Activated T-cell treated with anti-CD3 and anti-CD28 coated beads, Interleukin-2, amount 50 U/mL, for 24 hours (primary cell): ENCODE data around the gene HIPK3.

ENCODE experiments used
- DNase-seq: peaks from one replicate; pipeline ENCODE4 v3.0.0-alpha.2; 2020
- H3K27ac Mint-ChIP-seq: 2 replicates; pipeline ENCODE4 v1.8.0; 2020; ENCODE audit warnings: mild to moderate bottlenecking, mixed read lengths
- H3K27me3 Mint-ChIP-seq: 2 replicates; pipeline ENCODE4 v1.8.0; 2020; ENCODE audit warnings: mixed read lengths
- H3K36me3 Mint-ChIP-seq: 2 replicates; pipeline ENCODE4 v1.8.0; 2020; ENCODE audit warnings: low read depth, mixed read lengths
- H3K4me1 Mint-ChIP-seq: 2 replicates; pipeline ENCODE4 v1.8.0; 2020; ENCODE audit warnings: low read depth, mixed read lengths
- H3K4me3 Mint-ChIP-seq: 2 replicates; pipeline ENCODE4 v1.8.0; 2020; ENCODE audit warnings: mild to moderate bottlenecking, moderate library complexity, mixed read lengths
- H3K9me3 Mint-ChIP-seq: 2 replicates; pipeline ENCODE4 v1.8.0; 2020; ENCODE audit warnings: mixed read lengths

Gene HIPK3

GRCh38 chr11:33307984-33308383 is 50.8 kb downstream of the HIPK3 start:
- H3K27me3 Mint-ChIP-seq: no peaks in the 10 kb centered on the region
- DNase-seq: no peak
- no peaks in the 10 kb centered on the region for H3K9me3 Mint-ChIP-seq
- H3K4me3 Mint-ChIP-seq: no peak overlapping the region
- H3K4me1 Mint-ChIP-seq: peaks cover 55% of the 10 kb centered on the region
- H3K27ac Mint-ChIP-seq: no peak overlapping the region
- H3K36me3 Mint-ChIP-seq: peaks cover 4% of the 10 kb centered on the region

GRCh38 chr11:33309118-33309517 is 51.9 kb downstream of the HIPK3 start:
- peaks cover 56% of the 10 kb centered on the region for H3K4me1 Mint-ChIP-seq
- no peak overlapping the region for H3K4me3 Mint-ChIP-seq
- DNase-seq: no peak
- H3K27me3 Mint-ChIP-seq: no peaks in the 10 kb centered on the region
- peaks cover 4% of the 10 kb centered on the region for H3K36me3 Mint-ChIP-seq
- H3K9me3 Mint-ChIP-seq: no peaks in the 10 kb centered on the region
- H3K27ac Mint-ChIP-seq: no peak overlapping the region

GRCh38 chr11:33310720-33311500 is 53.7 kb downstream of the HIPK3 start:
- H3K27ac Mint-ChIP-seq: peak overlapping the region; percentile 37
- no peak for DNase-seq
- no peaks in the 10 kb centered on the region for H3K9me3 Mint-ChIP-seq
- H3K4me1 Mint-ChIP-seq: peaks cover 50% of the 10 kb centered on the region
- H3K4me3 Mint-ChIP-seq: no peak overlapping the region
- H3K27me3 Mint-ChIP-seq: no peaks in the 10 kb centered on the region
- peaks cover 5% of the 10 kb centered on the region for H3K36me3 Mint-ChIP-seq

- DNase-seq: no peak
- H3K27me3 Mint-ChIP-seq: no peaks in the 10 kb centered on the region
- no peak overlapping the region for H3K27ac Mint-ChIP-seq
- H3K4me1 Mint-ChIP-seq: peaks cover 53% of the 10 kb centered on the region
- no peak overlapping the region for H3K4me3 Mint-ChIP-seq
- H3K36me3 Mint-ChIP-seq: peaks cover 3% of the 10 kb centered on the region
- H3K9me3 Mint-ChIP-seq: no peaks in the 10 kb centered on the region
These were observed 54.5 kb downstream of the HIPK3 start for GRCh38 chr11:33311680-33312079.

- DNase-seq: no peak
These were observed 58.6 kb downstream of the HIPK3 start for GRCh38 chr11:33315822-33316221.

GRCh38 chr11:33317662-33318061 is 60.5 kb downstream of the HIPK3 start:
- no peak for DNase-seq
- Mint-ChIP-seq H3K4me3 (no peak overlapping the region), H3K9me3 (no peaks in the 10 kb centered on the region), H3K27ac (no peak overlapping the region), H3K36me3 (peaks cover 3% of the 10 kb centered on the region), H3K27me3 (no peaks in the 10 kb centered on the region), H3K4me1 (peaks cover 25% of the 10 kb centered on the region)

More at GRCh38 chr11:33315822-33316221, 58.6 kb downstream of the HIPK3 start:
- H3K4me3 Mint-ChIP-seq: no peak overlapping the region
- no peaks in the 10 kb centered on the region for H3K9me3 Mint-ChIP-seq
- H3K27me3 Mint-ChIP-seq: no peaks in the 10 kb centered on the region
- peaks cover 35% of the 10 kb centered on the region for H3K4me1 Mint-ChIP-seq
- no peak overlapping the region for H3K27ac Mint-ChIP-seq
- peaks cover 3% of the 10 kb centered on the region for H3K36me3 Mint-ChIP-seq

- Mint-ChIP-seq H3K36me3 (peaks cover 3% of the 10 kb centered on the region), H3K4me1 (peaks cover 40% of the 10 kb centered on the region), H3K27ac (no peak overlapping the region), H3K27me3 (no peaks in the 10 kb centered on the region), H3K4me3 (no peak overlapping the region), H3K9me3 (no peaks in the 10 kb centered on the region)
- DNase-seq: no peak
These were observed 63.0 kb downstream of the HIPK3 start for GRCh38 chr11:33320016-33320813.

GRCh38 chr11:33320814-33321330 is 63.7 kb downstream of the HIPK3 start:
- peaks cover under 1% of the 10 kb centered on the region for H3K36me3 Mint-ChIP-seq
- H3K4me3 Mint-ChIP-seq: no peak overlapping the region
- no peaks in the 10 kb centered on the region for H3K27me3 Mint-ChIP-seq
- H3K4me1 Mint-ChIP-seq: peaks cover 43% of the 10 kb centered on the region
- H3K27ac Mint-ChIP-seq: no peak overlapping the region
- H3K9me3 Mint-ChIP-seq: no peaks in the 10 kb centered on the region
- no peak for DNase-seq

- peaks cover 43% of the 10 kb centered on the region for H3K4me1 Mint-ChIP-seq
- H3K27me3 Mint-ChIP-seq: no peaks in the 10 kb centered on the region
- no peaks in the 10 kb centered on the region for H3K36me3 Mint-ChIP-seq
- no peak for DNase-seq
- H3K9me3 Mint-ChIP-seq: no peaks in the 10 kb centered on the region
- no peak overlapping the region for H3K27ac Mint-ChIP-seq
- H3K4me3 Mint-ChIP-seq: no peak overlapping the region
These were observed 64.2 kb downstream of the HIPK3 start for GRCh38 chr11:33321422-33321821.

- no peak overlapping the region for H3K4me3 Mint-ChIP-seq
- H3K27me3 Mint-ChIP-seq: no peaks in the 10 kb centered on the region
- no peaks in the 10 kb centered on the region for H3K9me3 Mint-ChIP-seq
- no peaks in the 10 kb centered on the region for H3K36me3 Mint-ChIP-seq
- no peak overlapping the region for H3K27ac Mint-ChIP-seq
- peaks cover 45% of the 10 kb centered on the region for H3K4me1 Mint-ChIP-seq
- no peak for DNase-seq
These were observed 66.2 kb downstream of the HIPK3 start for GRCh38 chr11:33323421-33323820.

GRCh38 chr11:33324302-33324985 is 67.3 kb downstream of the HIPK3 start:
- no peak overlapping the region for H3K4me3 Mint-ChIP-seq
- no peak for DNase-seq
- H3K4me1 Mint-ChIP-seq: peaks cover 42% of the 10 kb centered on the region
- H3K27me3 Mint-ChIP-seq: no peaks in the 10 kb centered on the region
- H3K36me3 Mint-ChIP-seq: no peaks in the 10 kb centered on the region
- no peaks in the 10 kb centered on the region for H3K9me3 Mint-ChIP-seq
- peak overlapping the region; percentile 23 for H3K27ac Mint-ChIP-seq

GRCh38 chr11:33325451-33325850 is 68.3 kb downstream of the HIPK3 start:
- no peaks in the 10 kb centered on the region for H3K27me3 Mint-ChIP-seq
- peaks cover 45% of the 10 kb centered on the region for H3K4me1 Mint-ChIP-seq
- no peaks in the 10 kb centered on the region for H3K9me3 Mint-ChIP-seq
- no peak for DNase-seq
- H3K4me3 Mint-ChIP-seq: no peak overlapping the region
- no peak overlapping the region for H3K27ac Mint-ChIP-seq
- peaks cover 4% of the 10 kb centered on the region for H3K36me3 Mint-ChIP-seq

GRCh38 chr11:33329705-33330329 is 72.6 kb downstream of the HIPK3 start:
- Mint-ChIP-seq H3K27ac (no peak overlapping the region), H3K36me3 (peaks cover 19% of the 10 kb centered on the region), H3K4me3 (no peak overlapping the region), H3K27me3 (no peaks in the 10 kb centered on the region), H3K4me1 (peaks cover 28% of the 10 kb centered on the region), H3K9me3 (no peaks in the 10 kb centered on the region)
- no peak for DNase-seq

- H3K9me3 Mint-ChIP-seq: no peaks in the 10 kb centered on the region
- no peak overlapping the region for H3K4me3 Mint-ChIP-seq
- no peak for DNase-seq
- peaks cover 6% of the 10 kb centered on the region for H3K4me1 Mint-ChIP-seq
- peaks cover 23% of the 10 kb centered on the region for H3K36me3 Mint-ChIP-seq
- H3K27me3 Mint-ChIP-seq: no peaks in the 10 kb centered on the region
- H3K27ac Mint-ChIP-seq: no peak overlapping the region
These were observed 76.6 kb downstream of the HIPK3 start for GRCh38 chr11:33333816-33334215.
